HT1080 (cell line): ENCODE data around the gene PLEKHA7. TPM values are rescaled to one million over a fixed set of nuclear protein-coding genes. Genes with fewer than 3 reads are reported as not detected.

Experiments used
- DNase-seq: peaks from one replicate; pipeline ENCODE4 v3.0.0-alpha.2; 2015; ENCODE audit warnings: low read depth
- total RNA-seq: library from RNA; depleted of rRNA; stranded (reverse); fragments of >200 nt; shearing (Covaris generic); gene quantifications from 2 replicates; pipeline ENCODE4 v1.2.3, GENCODE V29; 2014

PLEKHA7 gene
- total RNA-seq, 1 experiment from 2014 or later = 0.48 TPM

DNA sequence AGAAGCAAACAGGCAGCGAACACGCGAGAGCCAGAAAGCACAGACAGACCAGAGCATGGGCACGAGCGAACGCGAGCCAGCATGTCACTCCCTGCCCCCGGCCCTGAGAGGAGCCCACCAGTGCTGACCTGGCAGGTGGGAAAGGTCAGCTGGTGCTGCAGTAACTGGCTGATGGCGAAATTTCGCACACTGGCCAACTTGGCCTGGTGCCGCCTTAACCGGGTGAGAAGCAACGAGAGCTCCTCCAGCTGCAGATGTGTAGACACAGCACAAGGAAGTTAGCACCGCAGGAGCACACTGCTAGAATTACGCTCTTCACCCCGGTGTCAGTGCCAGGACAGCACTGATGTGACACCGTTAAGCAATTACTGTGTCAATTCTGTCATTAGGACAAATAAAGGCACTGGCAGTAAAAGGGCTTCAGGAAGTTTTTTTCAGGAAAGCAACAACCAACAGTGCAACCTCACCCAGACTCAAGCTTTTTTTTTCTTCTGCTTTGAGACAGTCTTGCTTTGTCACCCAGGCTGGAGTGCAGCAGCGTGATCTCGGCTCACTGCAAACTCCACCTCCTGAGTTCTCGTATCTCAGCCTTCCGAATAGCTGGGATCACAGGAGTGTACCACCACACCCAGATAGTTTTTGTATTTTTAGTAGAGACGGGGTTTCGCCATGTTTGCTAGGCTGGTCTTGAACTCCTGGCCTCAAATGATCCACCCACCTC is 199.0 kb downstream of the PLEKHA7 start:
- no peak for DNase-seq

DNA sequence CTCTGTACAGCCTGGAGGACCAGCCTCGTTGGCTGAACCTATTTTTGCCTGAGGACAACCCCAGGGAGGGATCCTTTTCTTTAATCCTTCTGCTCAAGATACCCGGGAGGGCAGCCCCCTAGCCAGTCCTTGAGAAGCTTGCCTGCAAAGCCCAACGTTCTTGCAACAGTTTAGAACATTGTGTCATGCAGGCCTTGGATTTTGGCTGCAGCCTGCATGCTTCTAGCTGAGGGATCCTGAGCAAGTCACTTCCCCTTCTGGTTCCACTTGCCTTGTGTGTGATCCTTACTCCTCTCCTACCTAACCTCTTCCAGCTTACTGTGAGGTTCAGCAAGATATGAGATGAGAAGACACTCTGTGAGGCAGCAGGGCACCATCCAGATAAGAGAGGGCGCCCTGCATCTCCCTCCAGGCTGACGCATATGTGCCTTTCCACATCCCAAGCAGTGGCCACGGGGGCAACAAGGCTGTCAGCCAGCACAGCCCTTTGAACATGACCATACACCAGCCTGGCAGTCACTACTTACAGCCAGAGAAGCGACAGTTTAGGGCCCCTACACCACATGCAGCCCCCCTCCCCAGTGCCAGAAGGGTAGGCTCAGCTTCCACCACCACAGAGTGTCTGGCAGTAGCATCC is 199.7 kb downstream of the PLEKHA7 start:
- no peak for DNase-seq

DNA sequence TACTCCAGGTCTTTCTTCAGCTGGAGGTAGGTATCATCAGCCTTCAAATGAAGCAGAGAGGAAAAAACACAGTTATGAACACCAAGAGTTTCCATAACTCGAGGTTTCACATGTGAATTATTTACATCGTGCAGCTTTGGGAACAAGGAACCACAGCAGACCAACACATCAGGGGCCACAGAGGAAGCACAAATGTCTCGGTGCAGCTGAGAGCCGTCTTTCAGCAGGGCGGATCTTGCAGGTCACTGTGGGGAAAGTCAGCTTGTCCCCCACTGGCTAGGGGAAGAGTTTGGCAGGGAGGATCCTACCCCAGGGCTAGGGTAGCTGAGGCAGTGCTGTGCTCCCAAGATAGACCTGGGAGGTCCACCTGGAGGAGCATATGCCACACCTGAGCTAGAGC is 201.1 kb downstream of the PLEKHA7 start:
- DNase-seq = no peak

DNA sequence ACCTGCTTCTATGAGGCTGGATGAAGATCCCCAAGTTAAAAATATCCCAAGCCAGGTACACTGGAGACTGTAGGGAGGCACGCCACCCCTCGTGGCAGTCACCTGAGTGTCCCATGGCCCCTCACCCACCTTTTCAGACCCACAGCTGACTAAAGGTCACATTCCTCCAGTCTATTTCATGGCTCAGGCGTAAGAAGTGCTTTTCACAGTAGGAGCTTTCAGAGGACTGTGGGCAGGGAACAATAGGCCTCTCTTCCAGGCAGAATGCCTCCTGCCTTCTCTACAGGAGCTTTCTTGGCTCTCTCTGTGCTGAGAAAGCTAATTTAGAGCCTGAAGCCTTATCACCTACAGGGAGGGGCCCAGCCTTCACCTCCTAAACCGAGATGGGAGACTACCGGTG is 201.9 kb downstream of the PLEKHA7 start:
- no peak for DNase-seq

DNA sequence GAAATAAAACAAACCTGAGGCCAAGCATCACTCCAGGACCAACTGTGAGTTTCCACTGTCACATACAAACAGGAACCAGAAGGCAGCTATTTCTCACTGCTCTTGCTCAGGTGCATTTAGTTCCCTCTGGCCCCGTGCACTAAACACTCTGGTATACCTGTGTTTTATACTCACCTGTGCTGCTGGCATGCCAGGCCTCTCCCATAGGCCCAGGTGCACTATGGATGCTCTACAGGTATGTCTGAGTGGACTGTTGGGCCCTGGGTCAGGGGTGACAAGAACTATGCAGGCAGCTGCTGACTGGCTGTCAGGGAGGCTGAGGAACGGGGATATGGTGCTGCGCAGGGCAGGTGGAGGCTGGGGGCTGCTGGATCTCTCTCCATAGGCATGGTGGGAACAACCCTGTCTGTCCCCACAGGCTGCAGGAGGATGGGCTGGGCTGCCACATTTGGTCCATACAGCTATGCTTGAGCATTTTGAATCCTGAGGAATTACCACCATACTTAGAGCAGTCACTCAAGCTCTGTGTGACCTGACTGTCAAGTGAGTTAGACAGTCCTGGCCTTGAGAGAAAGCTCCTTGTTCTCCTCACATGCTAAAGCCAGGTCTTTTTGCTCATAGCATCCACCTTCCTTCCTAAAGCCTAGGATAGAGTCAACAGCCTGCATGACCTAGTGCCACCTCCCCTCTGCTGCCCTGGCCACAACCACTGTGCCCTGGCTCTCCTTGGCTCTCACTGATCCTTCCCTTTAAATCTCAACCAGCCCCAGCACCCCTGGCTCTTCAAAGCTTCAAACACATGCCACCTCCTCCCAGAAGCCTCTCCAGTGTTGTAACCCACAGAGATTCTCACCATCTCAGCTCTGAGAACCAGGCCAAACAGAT is 202.8 kb downstream of the PLEKHA7 start:
- no peak for DNase-seq

DNA sequence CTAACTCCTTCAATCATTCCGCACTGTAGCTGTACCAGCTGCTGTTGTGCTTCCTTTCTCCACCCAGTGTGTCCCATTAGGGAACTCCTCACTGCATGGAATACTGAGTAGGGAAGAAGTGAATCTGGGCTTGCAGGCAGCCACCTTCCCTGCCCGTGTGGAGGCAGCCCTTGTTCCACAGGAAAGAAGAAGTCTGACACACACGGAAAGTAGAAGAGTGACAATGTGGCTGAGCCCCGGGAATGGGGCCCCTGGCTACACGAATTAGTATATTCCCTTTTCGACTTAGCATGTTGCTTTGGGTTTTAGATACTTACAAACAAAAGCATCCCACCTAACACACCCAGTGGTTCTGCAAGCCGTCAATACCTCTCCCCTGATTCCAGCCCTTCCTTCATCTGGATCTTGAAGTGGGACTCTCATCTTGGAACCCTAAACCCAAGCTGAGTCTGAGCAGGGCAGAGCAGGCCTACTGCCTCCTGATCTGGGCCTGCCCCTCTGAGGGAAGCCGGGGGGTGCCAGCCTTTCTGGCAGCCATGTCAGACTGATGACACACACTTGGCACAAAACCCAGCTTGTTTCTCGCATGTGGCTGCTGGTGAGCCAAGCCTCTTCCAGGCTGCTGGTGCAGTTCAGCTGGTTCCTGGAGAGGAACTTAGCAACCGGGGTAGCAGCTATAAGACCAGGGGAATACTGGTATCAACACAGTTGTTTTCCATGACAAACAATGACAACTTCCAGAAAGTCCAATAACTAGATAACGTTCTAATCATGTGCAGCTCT is 204.1 kb downstream of the PLEKHA7 start:
- DNase-seq = peak; percentile 71

DNA sequence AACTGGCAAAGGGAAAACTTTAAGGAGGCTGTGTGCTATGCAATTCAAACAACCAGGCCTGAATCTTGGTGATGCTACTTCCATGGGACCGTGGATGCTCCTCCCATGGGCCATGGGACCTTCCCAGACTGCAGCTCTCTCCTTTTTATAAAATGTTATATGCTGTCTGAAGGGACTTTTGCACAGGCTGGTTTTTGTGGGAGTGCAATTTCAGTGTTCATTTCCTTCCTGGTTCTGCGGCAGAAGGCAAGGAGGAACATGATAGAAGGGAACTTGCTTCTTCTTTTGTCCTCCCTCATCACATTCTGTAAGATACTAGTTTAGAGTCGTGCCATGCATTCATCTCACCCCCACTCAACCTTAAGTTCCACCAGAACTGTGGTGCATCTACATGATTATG is 206.9 kb downstream of the PLEKHA7 start:
- DNase-seq = no peak

DNA sequence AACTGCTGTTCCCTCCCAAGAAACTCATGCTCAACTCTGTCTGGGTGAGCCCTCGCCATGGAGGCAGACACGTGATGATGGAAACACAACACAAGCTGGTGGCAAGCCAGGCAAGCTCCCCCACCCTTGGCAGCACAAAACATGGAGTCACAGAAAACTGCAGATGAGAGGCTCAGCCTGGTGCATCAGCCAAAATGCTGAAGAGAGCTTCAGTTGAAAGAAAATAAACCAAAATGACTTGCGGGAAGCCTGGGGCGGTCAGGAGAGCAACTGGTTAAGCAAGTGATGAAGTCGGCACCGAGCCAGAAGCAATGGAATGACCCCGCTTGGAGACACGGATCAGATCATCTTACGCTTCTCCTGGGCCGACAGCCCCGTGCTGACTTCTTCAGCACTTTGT is 207.4 kb downstream of the PLEKHA7 start:
- no peak for DNase-seq

DNA sequence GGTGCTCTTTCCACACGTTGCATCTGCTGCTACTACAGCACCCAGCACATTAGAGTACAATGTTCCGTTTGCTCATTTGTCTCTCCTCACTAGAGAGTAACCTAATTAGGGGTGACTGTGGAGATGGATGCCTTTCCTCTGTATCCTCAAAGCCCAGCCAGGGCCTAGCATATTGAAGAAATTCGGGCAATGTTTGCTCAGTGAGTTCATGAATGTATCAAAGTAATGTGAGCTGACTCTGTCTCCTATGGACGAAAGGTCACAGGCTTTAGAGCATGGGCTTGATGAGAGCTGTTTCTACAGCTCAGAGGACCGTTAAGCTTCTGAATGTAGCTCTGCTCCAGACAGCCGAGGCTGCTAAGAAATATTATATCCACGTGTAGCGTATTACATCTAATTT is 208.3 kb downstream of the PLEKHA7 start:
- DNase-seq = peak; percentile 12

DNA sequence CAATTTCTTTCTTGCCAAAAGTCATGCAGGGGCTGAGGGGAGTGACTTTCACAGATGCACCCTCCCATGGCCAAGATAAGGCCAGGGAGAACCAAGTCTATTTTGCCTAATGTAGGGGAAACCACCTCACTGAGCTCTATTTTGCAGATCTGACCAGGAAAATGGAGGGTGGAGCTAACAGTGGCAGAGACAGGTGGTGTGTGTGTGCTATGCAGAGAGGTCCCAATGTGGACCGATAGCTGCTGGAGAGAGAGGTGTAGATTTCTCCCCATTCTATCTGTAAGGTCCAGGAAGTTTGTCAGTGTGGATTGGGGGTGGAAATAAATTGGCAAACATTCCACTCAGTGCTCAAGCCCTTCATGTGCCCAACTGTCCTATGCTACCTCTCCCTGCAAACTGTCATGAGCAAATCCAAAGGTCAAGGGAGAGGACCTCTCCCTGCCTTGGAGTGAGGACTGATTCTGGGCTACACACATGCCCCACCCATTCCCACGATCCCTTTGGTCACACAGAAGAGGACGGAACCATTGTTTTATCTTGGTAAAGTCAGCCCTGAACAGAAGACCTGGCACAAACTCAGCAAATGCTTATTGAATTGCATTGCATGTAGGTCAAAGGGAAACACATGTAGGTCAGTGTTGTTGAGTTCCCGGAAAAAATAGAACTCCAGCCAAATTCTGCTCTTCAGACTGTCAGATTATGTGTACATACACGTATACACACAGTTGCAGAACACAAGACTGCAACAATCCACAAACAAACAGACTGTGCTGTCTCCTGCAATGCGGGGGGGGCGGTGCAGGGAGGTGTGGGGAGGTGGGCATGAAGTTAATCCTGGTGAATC is 209.9 kb downstream of the PLEKHA7 start:
- no peak for DNase-seq

DNA sequence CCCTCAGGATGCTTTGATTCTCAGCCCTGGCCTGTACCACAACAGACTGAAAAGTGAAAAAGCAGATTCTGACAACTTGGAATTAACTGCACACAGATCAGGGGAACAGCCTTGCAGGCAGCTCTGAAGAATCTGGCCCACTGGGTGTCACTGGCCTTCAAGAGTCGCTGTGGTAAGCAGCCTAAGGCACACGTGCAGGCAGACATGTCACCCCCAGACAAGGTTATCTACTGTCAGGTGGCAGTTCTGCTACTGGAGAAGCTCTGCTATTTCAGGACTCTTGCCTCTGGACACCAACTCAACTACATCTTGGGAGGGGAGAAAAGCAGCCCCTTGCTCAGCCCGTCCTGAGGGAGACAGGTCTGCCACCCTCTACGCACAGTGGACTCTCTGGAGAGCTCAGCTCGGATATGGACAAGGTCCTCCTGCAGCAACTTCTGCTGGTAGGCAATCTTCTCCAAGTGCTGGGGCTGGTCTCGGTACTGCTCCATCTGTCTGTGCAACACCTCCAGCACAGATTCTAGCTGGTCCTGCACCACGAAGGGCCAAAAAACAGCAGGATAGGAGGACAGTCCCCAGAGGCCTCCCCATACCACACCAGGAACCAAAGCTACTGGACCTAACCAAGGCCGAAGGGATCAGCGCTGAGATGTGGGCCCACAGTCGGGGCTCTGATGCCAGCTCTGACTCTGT is 212.8 kb downstream of the PLEKHA7 start:
- DNase-seq = no peak

DNA sequence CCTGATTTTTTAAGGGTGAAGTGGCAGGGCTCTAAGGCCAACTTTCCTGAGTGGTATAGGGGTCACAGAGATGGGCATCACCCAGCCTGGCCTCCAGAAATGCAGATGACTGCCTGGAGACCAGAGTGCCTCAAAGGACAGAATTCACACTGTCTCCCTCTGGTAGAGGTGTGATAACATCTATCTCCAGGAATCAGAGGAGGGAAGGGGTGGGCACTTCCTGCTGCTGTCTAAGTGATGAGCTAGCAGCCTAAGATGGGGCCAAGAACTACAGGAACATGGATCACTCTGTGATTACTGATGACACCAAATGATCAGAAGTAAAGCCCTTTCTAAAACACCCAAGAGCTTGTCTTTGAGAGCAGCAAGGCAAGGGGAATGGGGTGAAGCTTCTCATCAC is 213.8 kb downstream of the PLEKHA7 start:
- DNase-seq = no peak

DNA sequence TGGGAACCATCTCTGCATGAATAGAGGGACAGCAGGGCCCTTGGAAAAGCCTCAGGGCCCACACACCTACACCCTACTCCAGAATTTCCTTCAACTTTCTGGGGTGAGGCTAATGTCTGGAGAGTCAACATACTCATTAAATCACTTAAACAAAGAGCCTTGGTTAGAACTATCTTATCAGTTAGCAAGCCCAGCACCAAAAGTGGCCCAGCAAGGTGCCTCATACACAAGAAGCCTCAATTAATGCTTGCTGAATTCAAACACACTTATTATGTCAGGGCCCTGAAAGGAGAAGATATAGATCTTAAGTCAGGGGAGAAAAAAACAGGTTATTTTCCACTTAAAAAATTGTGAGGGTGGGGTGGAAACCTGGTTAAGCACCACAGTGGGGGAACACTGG is 214.3 kb downstream of the PLEKHA7 start:
- DNase-seq = no peak

DNA sequence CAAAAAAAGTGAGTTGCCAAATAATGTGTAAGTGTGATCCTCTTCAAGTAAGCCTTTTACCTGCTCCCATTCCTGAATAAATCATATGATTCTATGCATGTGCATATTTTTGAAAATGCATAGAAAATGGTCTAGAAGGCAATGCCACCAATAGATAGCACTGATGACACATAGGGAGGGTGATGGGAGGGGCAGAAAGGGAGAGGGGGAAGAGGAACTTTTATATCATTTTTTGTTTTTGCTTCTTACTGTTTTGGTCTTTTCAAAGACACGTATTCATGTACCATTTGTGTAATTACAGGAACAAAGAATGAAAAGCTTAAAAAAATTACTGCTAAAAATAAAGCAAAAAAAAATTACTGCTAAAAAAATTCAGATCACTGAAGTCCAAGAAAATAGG is 215.0 kb downstream of the PLEKHA7 start:
- no peak for DNase-seq

DNA sequence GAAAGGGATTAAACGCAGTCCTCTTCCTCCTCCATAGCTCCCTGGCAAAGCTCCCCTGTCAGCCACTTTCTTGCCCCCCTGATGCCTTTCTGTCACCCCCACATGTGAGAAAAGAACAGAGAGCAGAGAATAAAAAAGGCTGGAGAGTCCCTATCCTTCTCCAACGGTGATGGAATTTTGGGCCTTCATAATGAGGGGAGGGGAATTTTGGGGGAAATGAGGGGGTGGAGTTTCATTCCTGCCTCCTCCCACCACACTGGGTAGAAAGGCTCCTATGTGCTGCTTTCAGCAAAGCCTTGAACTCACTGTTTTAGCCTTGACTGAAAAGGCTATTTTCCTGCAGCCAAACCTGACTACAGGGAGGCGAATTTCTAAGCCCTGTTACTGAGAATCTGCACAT is 216.4 kb downstream of the PLEKHA7 start:
- no peak for DNase-seq

DNA sequence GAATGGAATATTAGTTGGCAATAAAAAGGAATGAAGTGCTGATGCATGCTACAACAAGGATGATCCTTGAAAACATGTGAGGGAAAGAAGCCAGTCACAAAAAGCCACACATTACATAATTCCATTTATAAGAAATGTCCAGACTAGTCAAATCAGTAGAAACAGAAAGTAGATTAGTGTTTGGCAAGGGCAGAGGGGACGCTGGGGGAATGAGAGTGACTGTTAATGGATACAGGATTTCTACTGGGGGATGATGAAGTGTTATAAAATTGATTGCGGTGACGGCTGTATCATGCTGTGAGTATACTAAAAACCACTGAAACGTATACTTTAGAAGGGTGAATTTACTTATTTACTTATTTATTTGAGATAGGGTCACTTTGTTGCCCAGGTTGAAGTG is 217.9 kb downstream of the PLEKHA7 start:
- no peak for DNase-seq

DNA sequence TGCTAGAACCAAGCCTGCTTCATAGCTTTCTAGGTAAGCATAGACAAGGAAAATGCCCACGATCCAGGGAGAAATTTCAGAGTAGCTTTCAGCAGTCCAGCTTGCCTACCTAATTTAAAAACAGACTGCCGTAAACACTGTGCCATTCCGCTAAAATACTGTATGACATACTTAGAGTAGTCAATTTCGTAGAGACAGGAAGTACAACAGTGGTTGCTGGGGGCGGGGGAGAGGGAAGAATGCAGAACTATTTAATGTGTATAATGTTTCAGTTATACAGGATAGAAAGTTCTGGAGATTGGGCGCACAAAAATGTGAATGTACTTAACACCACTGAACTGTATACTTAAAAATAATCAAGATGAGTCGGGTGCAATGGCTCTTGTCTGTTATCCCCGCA is 219.1 kb downstream of the PLEKHA7 start:
- DNase-seq = no peak

DNA sequence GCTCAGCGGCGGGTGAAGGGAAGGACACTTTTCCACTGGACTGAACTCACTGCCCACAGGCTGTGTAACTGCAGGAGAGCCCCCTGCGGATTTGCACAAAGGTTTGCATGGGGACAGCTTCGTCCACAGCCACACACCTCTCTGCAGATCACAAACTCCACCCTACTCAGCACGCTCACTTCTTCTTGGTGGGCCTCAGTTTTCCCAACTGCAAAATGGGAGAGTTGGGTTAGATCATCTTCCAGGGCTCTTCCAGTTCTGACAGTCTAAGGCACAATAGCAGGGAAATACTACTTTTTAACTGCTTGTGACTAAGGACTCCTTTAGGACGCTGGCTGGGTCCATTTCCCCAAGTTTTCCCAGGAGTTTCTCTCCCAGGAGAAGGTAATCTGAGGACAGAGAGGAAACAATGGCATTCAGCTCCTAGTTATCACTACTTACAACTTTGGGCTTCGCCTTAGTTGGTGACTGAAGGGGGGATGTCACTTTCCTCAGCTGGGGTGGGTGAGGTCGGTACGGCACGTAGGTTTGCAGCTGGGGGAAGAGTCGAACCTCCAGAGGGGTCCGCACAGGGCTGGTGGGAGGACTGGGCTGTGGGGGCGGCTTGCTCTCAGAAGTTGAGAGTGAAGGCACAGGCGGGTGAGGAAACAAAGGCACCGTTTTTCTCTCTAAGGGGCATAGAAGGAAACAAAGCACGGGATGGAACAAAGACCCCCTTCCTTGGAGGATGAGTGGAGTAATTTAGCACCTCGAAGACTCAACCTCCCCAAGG is 220.0 kb downstream of the PLEKHA7 start:
- no peak for DNase-seq

DNA sequence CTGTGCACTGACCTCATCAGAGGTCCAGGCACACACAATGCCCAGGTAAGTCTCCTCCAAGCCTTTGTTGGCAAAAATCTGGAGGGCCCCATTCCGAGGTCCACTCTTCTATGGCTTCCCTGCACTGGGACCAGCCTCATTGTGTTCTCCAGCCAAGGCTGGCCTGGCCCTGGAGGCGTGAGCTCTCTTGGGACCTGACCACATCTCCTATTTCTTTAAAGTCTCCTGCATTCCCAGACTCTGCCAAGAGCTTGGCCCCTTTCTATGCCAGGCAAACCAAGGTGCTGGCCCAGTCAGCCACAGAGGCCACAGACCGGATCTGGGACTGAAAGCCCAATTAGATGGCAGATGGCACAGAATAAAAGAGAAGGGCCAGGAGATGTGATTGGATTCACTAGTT is 220.7 kb downstream of the PLEKHA7 start:
- no peak for DNase-seq
